Measurements from ENCODE around the gene POMC. TPM values are rescaled to one million over a fixed set of nuclear protein-coding genes. Genes with fewer than 3 reads are reported as not detected.
"Not testable (repeated sequence)": the region's sequence is repeated elsewhere in the genome, so short reads cannot be mapped to it uniquely, and the experiment has no call there.

POMC gene
- total RNA-seq, 1 donor from 2014 or later: 3.9 TPM

DNA sequence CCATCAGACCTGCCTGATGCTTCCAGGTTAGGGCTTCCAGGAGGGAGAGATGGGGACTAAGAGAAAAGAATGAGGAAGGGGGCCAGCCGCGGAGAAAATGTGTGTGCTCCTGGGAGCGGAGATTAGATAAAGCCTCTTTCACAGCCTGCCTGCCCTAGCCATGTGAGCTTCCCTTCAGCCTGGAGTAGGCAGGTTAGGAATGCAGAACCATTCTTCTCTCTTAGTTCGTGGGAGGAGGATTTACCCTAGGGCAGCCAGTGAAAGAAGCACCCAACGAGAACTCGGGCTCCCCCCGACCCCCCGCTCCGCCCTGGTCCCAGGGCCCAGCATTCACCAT is 36.1 kb downstream of the POMC start:
- H3K4me1 ChIP-seq: peaks cover 11% of the 10 kb centered on the region
- no peak overlapping the region for H3K27ac ChIP-seq
- intact Hi-C loops (cut with DNase I): no loop called here
- DNase-seq (no peak), ATAC-seq (peak in 1 of 2 donors; percentile 47)
- H3K27me3 ChIP-seq (ENCODE audit: low read depth): peaks cover 23% of the 10 kb centered on the region
- TF ChIP-seq, protein P1, sequence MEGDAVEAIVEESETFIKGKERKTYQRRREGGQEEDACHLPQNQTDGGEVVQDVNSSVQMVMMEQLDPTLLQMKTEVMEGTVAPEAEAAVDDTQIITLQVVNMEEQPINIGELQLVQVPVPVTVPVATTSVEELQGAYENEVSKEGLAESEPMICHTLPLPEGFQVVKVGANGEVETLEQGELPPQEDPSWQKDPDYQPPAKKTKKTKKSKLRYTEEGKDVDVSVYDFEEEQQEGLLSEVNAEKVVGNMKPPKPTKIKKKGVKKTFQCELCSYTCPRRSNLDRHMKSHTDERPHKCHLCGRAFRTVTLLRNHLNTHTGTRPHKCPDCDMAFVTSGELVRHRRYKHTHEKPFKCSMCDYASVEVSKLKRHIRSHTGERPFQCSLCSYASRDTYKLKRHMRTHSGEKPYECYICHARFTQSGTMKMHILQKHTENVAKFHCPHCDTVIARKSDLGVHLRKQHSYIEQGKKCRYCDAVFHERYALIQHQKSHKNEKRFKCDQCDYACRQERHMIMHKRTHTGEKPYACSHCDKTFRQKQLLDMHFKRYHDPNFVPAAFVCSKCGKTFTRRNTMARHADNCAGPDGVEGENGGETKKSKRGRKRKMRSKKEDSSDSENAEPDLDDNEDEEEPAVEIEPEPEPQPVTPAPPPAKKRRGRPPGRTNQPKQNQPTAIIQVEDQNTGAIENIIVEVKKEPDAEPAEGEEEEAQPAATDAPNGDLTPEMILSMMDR (IDR thresholded peaks at IDR 0.05): no peak
- H3K9me3 ChIP-seq: no peaks in the 10 kb centered on the region
- H3K4me3 ChIP-seq: peak overlapping the region; percentile 38
- no peaks in the 10 kb centered on the region for H3K36me3 ChIP-seq

DNA sequence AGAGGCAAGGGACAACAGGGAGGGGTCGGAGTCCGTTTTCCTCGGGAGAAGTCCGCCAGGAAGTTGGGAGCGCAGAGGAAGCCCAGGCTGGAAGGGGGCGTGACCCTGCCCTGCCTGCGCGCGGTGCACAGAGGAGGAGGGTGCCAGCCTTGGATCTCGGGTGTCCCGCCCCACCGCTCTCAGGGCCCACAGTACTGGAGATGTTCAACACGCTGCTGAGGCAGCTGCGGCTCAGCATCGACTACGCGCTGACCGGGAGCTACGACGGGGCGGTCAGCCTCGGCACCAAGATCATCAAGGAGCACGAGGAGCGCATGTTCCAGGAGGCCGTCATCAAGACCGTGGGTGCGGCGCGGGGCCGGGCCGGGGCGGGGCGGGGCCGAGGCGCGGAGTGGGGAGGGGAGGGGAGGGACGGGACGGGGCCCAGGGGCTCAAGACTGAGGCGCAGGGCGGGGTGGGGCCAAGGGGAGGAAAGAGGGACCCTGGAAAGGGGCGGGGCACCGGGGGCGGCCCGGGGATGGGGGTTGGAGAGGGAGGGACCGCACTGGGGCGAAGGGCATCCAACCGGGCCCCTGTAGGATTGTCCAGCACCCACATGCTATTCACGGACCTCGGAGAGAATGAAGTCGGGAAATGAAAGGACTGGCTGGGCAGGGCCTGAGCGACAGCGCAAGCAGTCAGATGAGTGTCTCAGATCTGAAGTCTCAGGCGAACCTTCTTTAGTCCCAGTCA is 36.6 kb downstream of the POMC start:
- Histone ChIP-seq H3K27me3 (ENCODE audit: low read depth) (peaks cover 23% of the 10 kb centered on the region), H3K4me1 (peaks cover 11% of the 10 kb centered on the region), H3K4me3 (peak overlapping the region; percentile 38), H3K9me3 (no peaks in the 10 kb centered on the region), H3K27ac (no peak overlapping the region), H3K36me3 (no peaks in the 10 kb centered on the region)
- intact Hi-C loops (cut with DNase I): no loop called here
- DNase-seq (peak; percentile 60), ATAC-seq (peak; percentile 35 to 81)
- TF ChIP-seq, protein P1 (IDR thresholded peaks at IDR 0.05): no peak

DNA sequence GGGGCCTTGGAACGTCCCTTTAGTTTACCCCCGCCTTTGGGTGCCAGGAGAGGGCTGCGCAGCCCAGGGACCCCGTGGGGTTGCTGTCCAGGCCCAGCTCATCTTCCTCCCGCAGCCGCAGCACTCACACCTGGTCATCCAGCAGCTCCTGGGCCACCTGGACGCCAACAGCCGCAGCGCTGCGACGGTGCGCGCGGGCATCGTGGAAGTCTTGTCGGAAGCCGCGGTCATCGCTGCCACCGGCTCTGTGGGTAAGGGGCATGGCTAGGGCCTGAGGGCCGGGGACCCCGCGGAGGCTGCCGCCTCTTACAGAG is 37.2 kb downstream of the POMC start:
- peak overlapping the region; percentile 38 for H3K4me3 ChIP-seq
- H3K27ac ChIP-seq: no peak overlapping the region
- DNase-seq (no peak), ATAC-seq (no peak)
- intact Hi-C loops (cut with DNase I): no loop called here
- H3K4me1 ChIP-seq: peaks cover 11% of the 10 kb centered on the region
- peaks cover 23% of the 10 kb centered on the region for H3K27me3 ChIP-seq (ENCODE audit: low read depth)
- no peaks in the 10 kb centered on the region for H3K9me3 ChIP-seq
- TF ChIP-seq, protein P1 (IDR thresholded peaks at IDR 0.05): no peak
- H3K36me3 ChIP-seq: no peaks in the 10 kb centered on the region

DNA sequence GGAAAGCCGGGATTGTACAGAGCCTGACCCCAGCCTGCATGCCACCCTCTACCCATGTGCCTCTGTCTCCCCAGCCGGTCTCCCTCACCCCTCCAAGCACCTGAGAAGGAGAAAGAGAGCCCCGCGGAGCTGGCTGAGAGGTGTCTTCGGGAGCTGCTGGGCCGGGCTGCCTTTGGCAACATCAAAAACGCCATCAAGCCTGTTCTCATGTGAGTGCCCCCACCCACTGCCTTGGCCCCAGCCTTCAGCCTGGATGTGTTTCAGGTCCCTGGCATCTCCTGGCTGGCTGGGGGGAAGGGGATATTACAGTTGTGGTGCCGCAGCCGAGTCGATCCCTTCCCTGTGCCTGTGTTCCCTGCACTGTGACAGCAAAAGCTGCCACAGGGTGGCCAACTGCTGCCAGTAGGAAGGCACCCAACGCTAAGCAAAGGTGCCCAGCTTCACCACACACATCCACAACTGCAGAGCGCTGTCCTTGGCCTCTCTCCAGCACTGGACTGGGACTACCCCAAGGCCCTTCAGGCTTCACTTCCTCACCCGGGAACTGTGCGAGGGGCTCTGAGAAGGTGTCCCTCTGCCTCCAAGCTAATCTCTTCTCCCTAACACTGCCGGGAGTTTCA is 38.4 kb downstream of the POMC start:
- DNase-seq (no peak), ATAC-seq (no peak)
- peaks cover 11% of the 10 kb centered on the region for H3K4me1 ChIP-seq
- no peaks in the 10 kb centered on the region for H3K36me3 ChIP-seq
- no peak overlapping the region for H3K27ac ChIP-seq
- intact Hi-C loops (cut with DNase I): no loop called here
- H3K27me3 ChIP-seq (ENCODE audit: low read depth): peaks cover 23% of the 10 kb centered on the region
- TF ChIP-seq, protein P1 (IDR thresholded peaks at IDR 0.05): no peak
- no peaks in the 10 kb centered on the region for H3K9me3 ChIP-seq
- no peak overlapping the region for H3K4me3 ChIP-seq

DNA sequence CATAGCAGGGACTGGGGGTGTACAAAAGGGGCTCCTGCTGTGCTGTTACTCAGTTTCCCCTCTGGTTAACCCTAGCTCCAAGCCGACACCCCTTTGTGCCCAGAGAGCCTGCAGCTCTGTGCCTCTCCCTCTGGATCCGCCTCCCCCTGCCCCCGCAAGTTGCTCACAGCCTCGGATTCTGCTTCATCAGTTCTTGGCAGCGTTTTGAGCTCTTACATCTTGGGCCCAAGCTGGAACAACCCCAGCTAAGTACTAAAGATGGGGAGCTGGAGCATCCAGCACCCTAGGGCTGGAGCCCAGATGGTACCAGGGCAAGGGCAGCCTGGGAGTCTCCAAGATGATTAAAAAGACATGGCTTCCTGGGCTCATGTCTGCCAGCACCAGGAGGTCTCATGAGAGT is 40.7 kb downstream of the POMC start:
- no peak for ATAC-seq

DNA sequence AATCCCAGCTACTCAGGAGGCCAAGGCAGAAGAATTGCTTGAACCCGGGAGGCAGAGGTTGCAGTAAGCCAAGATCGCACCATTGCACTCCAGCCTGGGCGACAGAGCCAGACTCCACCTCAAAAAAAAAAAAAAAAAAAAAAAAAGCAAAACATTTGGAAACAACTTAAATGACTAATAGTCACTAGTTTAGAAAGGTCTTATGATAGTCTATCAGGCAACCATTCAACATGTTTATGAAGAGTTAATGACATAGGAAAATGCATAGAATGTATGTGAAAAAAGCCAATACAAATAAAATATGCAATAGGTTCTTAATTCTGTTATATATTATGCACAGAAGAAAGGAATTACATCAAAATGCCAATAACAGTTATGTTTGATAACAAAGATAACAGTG is 41.3 kb downstream of the POMC start:
- DNase-seq; intact Hi-C loops (cut with DNase I); H3K36me3 ChIP-seq; H3K4me1 ChIP-seq; H3K9me3 ChIP-seq; ATAC-seq; H3K27ac ChIP-seq; H3K4me3 ChIP-seq: not testable (repeated sequence)
- H3K27me3 ChIP-seq (ENCODE audit: low read depth): peaks cover 13% of the 10 kb centered on the region

More for the DNA sequence above, 40.7 kb downstream of the POMC start:
- Histone ChIP-seq H3K27ac (no peak overlapping the region), H3K9me3 (no peaks in the 10 kb centered on the region), H3K36me3 (no peaks in the 10 kb centered on the region), H3K4me3 (no peak overlapping the region), H3K27me3 (ENCODE audit: low read depth) (peaks cover 19% of the 10 kb centered on the region), H3K4me1 (peaks cover 11% of the 10 kb centered on the region)
- intact Hi-C loops (cut with DNase I): no loop called here
- TF ChIP-seq, protein P1 (IDR thresholded peaks at IDR 0.05): no peak
- DNase-seq: no peak
